H1 (cell line): ENCODE results near the gene NAGS. TPM values are rescaled to one million over a fixed set of nuclear protein-coding genes. Genes with fewer than 3 reads are reported as not detected.

Source experiments
- CTCF ChIA-PET: fragments of 300-600 bp; sonication (Branson Sonifier 250); formaldehyde crosslinking; loops from one replicate; lab custom pipeline; 2021; ENCODE audit not compliant: partially characterized antibody; lab: Charles Lee
- POLR2A ChIA-PET: fragments of 300-600 bp; sonication (Branson Sonifier 250); formaldehyde crosslinking; loops from one replicate; lab custom pipeline; 2021; ENCODE audit warnings: inconsistent platforms; ENCODE audit not compliant: partially characterized antibody; lab: Charles Lee
- DNase-seq, 2 experiments: peaks; one replicate each; pipeline versions ENCODE4 v3.0.0 to v3.0.0-alpha.2; 2010 to 2022; ENCODE audit warnings: low spot score in 2 of 2, low read depth in 1 of 2, mixed read lengths in 1 of 2
- FAIRE-seq: peaks from 2 replicates; lab custom pipeline; 2011; peaks lifted over from hg19 to GRCh38; lab: Jason Lieb, UNC
- H2AFZ ChIP-seq: 2 replicates; pipeline ENCODE4 v1.8.1; 2012; ENCODE audit warnings: low read length, inconsistent platforms
- H2AK5ac ChIP-seq: 2 replicates; pipeline ENCODE4 v1.6.1; 2013; ENCODE audit warnings: low read depth, low read length
- H2BK120ac ChIP-seq: replicated peaks from 2 replicates; pipeline ENCODE3; 2013; ENCODE audit warnings: low read depth, low read length, inconsistent platforms
- H2BK12ac ChIP-seq: 2 replicates; pipeline ENCODE4 v1.6.1; 2013; ENCODE audit warnings: low read depth, low read length
- H2BK15ac ChIP-seq: 2 replicates; pipeline ENCODE4 v1.6.1; 2013; ENCODE audit warnings: low read length
- H2BK20ac ChIP-seq: 2 replicates; pipeline ENCODE4 v1.6.1; 2013; ENCODE audit warnings: low read length
- H2BK5ac ChIP-seq: 2 replicates; pipeline ENCODE4 v1.6.1; 2013; ENCODE audit warnings: low read depth, low read length
- H3K14ac ChIP-seq: 2 replicates; pipeline ENCODE4 v1.6.1; 2013; ENCODE audit warnings: inconsistent platforms; ENCODE audit not compliant: insufficient read length
- H3K18ac ChIP-seq: 2 replicates; pipeline ENCODE4 v1.6.1; 2013; ENCODE audit warnings: low read length; ENCODE audit errors: extremely low read depth
- H3K23ac ChIP-seq: 2 replicates; pipeline ENCODE4 v1.6.1; 2013; ENCODE audit warnings: inconsistent platforms; ENCODE audit not compliant: insufficient read length
- H3K23me2 ChIP-seq: 2 replicates; pipeline ENCODE4 v1.6.1; 2013; ENCODE audit warnings: low read depth, low read length
- H3K27ac ChIP-seq: 2 replicates; pipeline ENCODE4 v1.6.1; 2011; ENCODE audit warnings: low read depth, low read length, inconsistent platforms
- H3K27me3 ChIP-seq, 4 experiments: replicated peaks in 1 of 4; 1 replicate in 1 of 4; 2 replicates in 3 of 4; pipeline versions ENCODE4 v1.6.1 to v1.8.1; 2011 to 2013; ENCODE audit warnings: low read length in 3 of 4, mild to moderate bottlenecking in 3 of 4, inconsistent platforms in 2 of 4, mixed read lengths in 2 of 4, moderate library complexity in 1 of 4; ENCODE audit not compliant: control insufficient read depth in 3 of 4, insufficient read depth in 3 of 4; ENCODE audit errors: extremely low read depth in 1 of 4
- H3K36me3 ChIP-seq, 4 experiments: 2 replicates each; pipeline versions ENCODE4 v1.6.1 to v1.8.1; 2011 to 2013; ENCODE audit warnings: mild to moderate bottlenecking in 4 of 4, low read length in 3 of 4, moderate library complexity in 2 of 4, control low read depth in 1 of 4, inconsistent platforms in 1 of 4; ENCODE audit not compliant: insufficient read depth in 4 of 4, control insufficient read depth in 2 of 4
- H3K4ac ChIP-seq: replicated peaks from 2 replicates; pipeline ENCODE3; 2013; ENCODE audit warnings: low read length, low read depth, mixed read lengths, inconsistent platforms; ENCODE audit not compliant: insufficient read length
- H3K4me1 ChIP-seq, 4 experiments: replicated peaks in 1 of 4; 1 replicate in 1 of 4; 2 replicates in 3 of 4; pipeline versions ENCODE4 v1.6.1 to v1.8.1; 2011 to 2013; ENCODE audit warnings: low read length in 3 of 4, inconsistent platforms in 2 of 4, mixed read lengths in 1 of 4; ENCODE audit not compliant: insufficient read depth in 4 of 4, control insufficient read depth in 3 of 4
- H3K4me2 ChIP-seq, 2 experiments: 2 replicates each; pipeline versions ENCODE4 v1.6.1 to v1.8.1; 2011 to 2013; ENCODE audit warnings: low read depth in 2 of 2, low read length in 2 of 2, control low read depth in 1 of 2, inconsistent platforms in 1 of 2, mild to moderate bottlenecking in 1 of 2; ENCODE audit not compliant: insufficient read depth in 1 of 2
- H3K4me3 ChIP-seq, 4 experiments: fragments of 200-600, 300-600 bp in 1 of 4; sonication (generic), shearing (Covaris generic), sonication (Bioruptor Twin) in 1 of 4; 2 replicates each; pipeline versions ENCODE4 v1.5.1 to v1.8.1; 2011 to 2016; ENCODE audit warnings: low read length in 4 of 4, low read depth in 3 of 4, control low read depth in 2 of 4, inconsistent platforms in 2 of 4, mild to moderate bottlenecking in 2 of 4, mixed read lengths in 1 of 4, moderate library complexity in 1 of 4; ENCODE audit not compliant: insufficient read depth in 2 of 4; ENCODE audit errors: extremely low read depth in 1 of 4
- H3K56ac ChIP-seq: replicated peaks from 2 replicates; pipeline ENCODE3; 2013; ENCODE audit warnings: low read depth, mild to moderate bottlenecking, mixed read lengths, low read length, inconsistent platforms; ENCODE audit not compliant: insufficient read length
- H3K79me1 ChIP-seq: 2 replicates; pipeline ENCODE4 v1.6.1; 2013; ENCODE audit warnings: low read depth, low read length, control low read depth
- H3K79me2 ChIP-seq, 2 experiments: 2 replicates each; pipeline versions ENCODE4 v1.6.1 to v1.8.1; 2012 to 2013; ENCODE audit warnings: low read length in 2 of 2, mild to moderate bottlenecking in 2 of 2, inconsistent platforms in 1 of 2; ENCODE audit not compliant: insufficient read depth in 2 of 2, control insufficient read depth in 1 of 2
- H3K9ac ChIP-seq, 4 experiments: replicated peaks in 1 of 4; 1 replicate in 1 of 4; 2 replicates in 3 of 4; pipeline versions ENCODE4 v1.6.1 to v1.8.1; 2011 to 2013; ENCODE audit warnings: low read depth in 3 of 4, low read length in 3 of 4, control low read depth in 2 of 4, mild to moderate bottlenecking in 2 of 4, moderate library complexity in 2 of 4, inconsistent platforms in 1 of 4; ENCODE audit errors: extremely low read depth in 1 of 4
- H3K9me3 ChIP-seq, 2 experiments: 2 replicates each; pipeline versions ENCODE4 v1.6.1 to v1.8.1; 2012 to 2013; ENCODE audit warnings: mild to moderate bottlenecking in 2 of 2, moderate library complexity in 2 of 2, control low read depth in 1 of 2, inconsistent platforms in 1 of 2, low read depth in 1 of 2, low read length in 1 of 2, mixed read lengths in 1 of 2; ENCODE audit not compliant: insufficient read depth in 2 of 2
- H4K20me1 ChIP-seq, 2 experiments: replicated peaks in 1 of 2; 2 replicates each; pipeline versions ENCODE3 to v1.8.1; 2011 to 2013; ENCODE audit warnings: inconsistent platforms in 2 of 2, low read length in 2 of 2, mild to moderate bottlenecking in 1 of 2; ENCODE audit not compliant: insufficient read depth in 2 of 2, control insufficient read depth in 1 of 2
- H4K5ac ChIP-seq: 2 replicates; pipeline ENCODE4 v1.6.1; 2013; ENCODE audit warnings: low read length, low read depth, mixed read lengths, inconsistent platforms; ENCODE audit not compliant: insufficient read length
- H4K8ac ChIP-seq: 2 replicates; pipeline ENCODE4 v1.8.0; 2013; ENCODE audit warnings: mild to moderate bottlenecking, moderate library complexity, low read length, inconsistent platforms; ENCODE audit not compliant: insufficient read depth; ENCODE audit errors: extremely low read depth
- H4K91ac ChIP-seq: replicated peaks from 2 replicates; pipeline ENCODE3; 2013; ENCODE audit warnings: low read length, mixed read lengths, inconsistent platforms; ENCODE audit not compliant: insufficient read length
- BRCA1 ChIP-seq: IDR thresholded peaks from 2 replicates; pipeline ENCODE4 v1.6.1; 2012; ENCODE audit warnings: low read depth, low read length, improper control_type of control experiment
- CEBPB ChIP-seq: IDR thresholded peaks from 2 replicates; pipeline ENCODE4 v1.6.1; 2012; ENCODE audit warnings: low read depth, low read length
- CHD1 ChIP-seq: IDR thresholded peaks from 2 replicates; pipeline ENCODE4 v1.6.1; 2012; ENCODE audit warnings: low read depth, low read length, improper control_type of control experiment
- FOSL1 ChIP-seq: IDR thresholded peaks from 2 replicates; pipeline ENCODE4 v1.6.1; 2011; ENCODE audit warnings: mild to moderate bottlenecking, low read depth, low read length, moderate library complexity; ENCODE audit not compliant: insufficient read depth
- KDM4A ChIP-seq: IDR thresholded peaks from one replicate; pipeline ENCODE4 v1.7.1; 2012; ENCODE audit warnings: low read depth, mild to moderate bottlenecking, moderate library complexity, low read length, inconsistent platforms; ENCODE audit not compliant: severe bottlenecking
- KDM5A ChIP-seq: fragments of 200-600 bp; IDR thresholded peaks from 2 replicates; pipeline ENCODE4 v1.7.1; 2012; ENCODE audit warnings: mild to moderate bottlenecking, low read length, inconsistent platforms, mixed read lengths
- PHF8 ChIP-seq: fragments of 200-600 bp; sonication (generic); conservative IDR thresholded peaks from 2 replicates; pipeline ENCODE4 v1.7.1; 2012; ENCODE audit warnings: low read depth, mild to moderate bottlenecking, inconsistent platforms, low read length, moderate library complexity
- RFX5 ChIP-seq: IDR thresholded peaks from 2 replicates; pipeline ENCODE4 v1.6.1; 2011; ENCODE audit warnings: low read depth, low read length, improper control_type of control experiment, borderline replicate concordance
- RXRA ChIP-seq: IDR thresholded peaks from 2 replicates; pipeline ENCODE4 v1.6.1; 2011; ENCODE audit warnings: low read depth, mild to moderate bottlenecking, low read length, moderate library complexity; ENCODE audit not compliant: insufficient read depth
- SIX5 ChIP-seq: IDR thresholded peaks from 2 replicates; pipeline ENCODE4 v1.6.1; 2011; ENCODE audit warnings: mild to moderate bottlenecking, low read depth, low read length
- SP1 ChIP-seq: IDR thresholded peaks from 2 replicates; pipeline ENCODE4 v1.6.1; 2011; ENCODE audit warnings: low read depth, low read length
- SUZ12 ChIP-seq: fragments of 200-600 bp; sonication (generic); IDR thresholded peaks from 2 replicates; pipeline ENCODE4 v1.6.1; 2012; ENCODE audit warnings: mild to moderate bottlenecking, inconsistent platforms, low read length, moderate library complexity, mixed read lengths
- TAF1 ChIP-seq: IDR thresholded peaks from 2 replicates; pipeline ENCODE4 v1.6.1; 2011; ENCODE audit warnings: mild to moderate bottlenecking, low read depth, low read length
- TAF7 ChIP-seq: optimal IDR thresholded peaks from 2 replicates; pipeline ENCODE3; 2011; ENCODE audit warnings: low read depth, mild to moderate bottlenecking, inconsistent platforms, low read length, moderate library complexity, borderline replicate concordance
- TCF12 ChIP-seq: IDR thresholded peaks from 2 replicates; pipeline ENCODE4 v1.6.1; 2011; ENCODE audit warnings: low read depth, mild to moderate bottlenecking, low read length
- YY1 ChIP-seq: IDR thresholded peaks from 2 replicates; pipeline ENCODE4 v1.6.1; 2011; ENCODE audit warnings: low read depth, mild to moderate bottlenecking, low read length
- WGBS, 2 experiments: shearing (Covaris generic) in 1 of 2; methylation state at CpG; one replicate each; pipeline versions ENCODE4 v1.1.6 to v1.1.7; 2013 to 2015; ENCODE audit warnings: low lambda C conversion rate in 2 of 2, mixed read lengths in 2 of 2, inconsistent platforms in 1 of 2, low coverage in 1 of 2, missing lambda C conversion rate in 1 of 2; ENCODE audit not compliant: insufficient replicate concordance in 2 of 2, insufficient coverage in 1 of 2, insufficient read length in 1 of 2; ENCODE audit errors: extremely low coverage in 1 of 2, missing lambda C conversion rate in 1 of 2; 5-methylcytosine and 5-hydroxymethylcytosine counted together
- polyA plus RNA-seq, 7 experiments: library from polyadenylated mRNA; depleted of rRNA in 3 of 7; stranded (reverse) in 5 of 7; unstranded in 2 of 7; fragments of >200 nt in 5 of 7; fragments of 200-250 nt in 2 of 7; gene quantifications; 1 replicate in 5 of 7; 2 replicates in 1 of 7; 4 replicates in 1 of 7; pipeline versions ENCODE4 v1.2.1 to v1.2.3, GENCODE V29; 2011 to 2013; ENCODE audit warnings: missing spikeins in 2 of 7, mixed read lengths in 2 of 7
- total RNA-seq: library from RNA; stranded (reverse); fragmentation: NEBNext Ultra II Directional; extraction: Animal tissue kit (Norgen Biotek cat#: 25700); gene quantifications from 2 replicates; pipeline ENCODE4 v1.2.1, GENCODE V29; 2021

Gene NAGS
- total and polyA plus RNA-seq, 2 of the 8 experiments (the other 6 are each of a cell fraction or from before 2014, with no cell fraction given), result 4.0 to 5.1 TPM

DNA sequence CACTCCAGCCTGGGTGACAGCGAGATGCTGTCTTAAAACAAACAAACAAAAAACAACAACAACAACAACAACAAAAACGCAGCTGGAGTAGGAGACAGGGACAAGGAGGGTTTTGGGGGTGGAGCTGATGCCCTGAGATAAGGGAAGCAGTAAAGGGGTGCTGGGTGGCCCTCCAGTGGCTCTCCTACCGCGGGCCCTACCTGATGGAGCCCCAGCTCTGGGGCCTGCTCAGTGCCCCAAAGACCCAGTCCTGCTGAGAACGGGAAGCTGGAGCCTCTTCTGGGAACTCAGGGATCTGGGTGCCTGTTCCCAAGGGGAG lies 21.3 kb upstream of the NAGS start:
- Histone ChIP-seq H3K4me1 (peaks cover 0 to 4% (median 2%) of the 10 kb centered on the region in 4 experiments; a peak in 4 of 7 replicates), H3K9me3 (no peaks in the 10 kb centered on the region), H2AFZ (peak overlapping the region; percentile 70; the same call in 1 of the 2 replicates), H3K23me2 (peaks cover 6% of the 10 kb centered on the region), H4K5ac (no peak overlapping the region), H2BK5ac (no peak overlapping the region), H4K8ac (no peak overlapping the region), H3K79me2 (no peaks in the 10 kb centered on the region), H3K27ac (no peak overlapping the region), H3K4me3 (peak overlapping the region; percentile 53 to 75 (median 60)), H2BK20ac (no peak overlapping the region), H2AK5ac (no peak overlapping the region), H2BK12ac (no peak overlapping the region), H2BK15ac (no peak overlapping the region), H3K56ac (no peak overlapping the region), H4K91ac (no peak overlapping the region), H3K18ac (no peak overlapping the region), H3K4ac (no peak overlapping the region), H3K36me3 (no peaks in the 10 kb centered on the region), H4K20me1 (no peaks in the 10 kb centered on the region), H2BK120ac (no peak overlapping the region), H3K23ac (no peak overlapping the region), H3K79me1 (no peaks in the 10 kb centered on the region), H3K4me2 (peak overlapping the region; percentile 59 to 89), H3K9ac (no peak overlapping the region), H3K14ac (no peak overlapping the region), H3K27me3 (peaks cover 0 to 5% (median 4%) of the 10 kb centered on the region in 4 experiments; a peak in 3 of 7 replicates)
- FAIRE-seq (no peak), DNase-seq (no peak)
- 41% methylated on average over 5 of the region's 5 CpGs; no CpG with 5 or more reads in 1 of the 2 experiments for WGBS, 2 experiments
- POLR2A ChIA-PET, result interaction anchor here (0.6 to 1.9 kb wide), 6 partner anchors 24 to 83 kb away, joined by 3 to 9 read pairs (median 4); partner anchors contain the start of gene PPY
- CTCF ChIA-PET, result interaction anchor here (0.6 to 22.7 kb wide), 30 partner anchors 9 to 283 kb away, joined by 3 to 416 read pairs (median 5); partner anchors contain the start of genes ASB16, NAGS and PPY
- TF ChIP-seq KDM4A (no peak), TAF7 (no peak), TAF1 (no peak), SIX5 (no peak), TCF12 (no peak), SUZ12 (no peak), KDM5A (no peak), YY1 (no peak), BRCA1 (no peak), PHF8 (no peak), RXRA (no peak), SP1 (no peak), RFX5 (no peak), FOSL1 (no peak), CHD1 (no peak), CEBPB (no peak)
